Sigmoid colon (tissue), 4 donors: ENCODE data around the gene DIS3L2.
"Not testable (repeated sequence)": the region's sequence is repeated elsewhere in the genome, so short reads cannot be mapped to it uniquely, and the experiment has no call there.

Experiments
- CTCF ChIP-seq, 4 experiments: fragments of 450-650 bp in 3 of 4; fragments of 200-600 bp in 1 of 4; IDR thresholded peaks; one replicate each; pipeline ENCODE4 v1.5.1; 2016 to 2019; ENCODE audit warnings: antibody characterized with exemption in 4 of 4, mild to moderate bottlenecking in 3 of 4, moderate library complexity in 2 of 4
- EP300 ChIP-seq, 4 donors: sonication (generic); formaldehyde crosslinking; IDR thresholded peaks; one replicate each; pipeline ENCODE4 v1.6.1; 2017; ENCODE audit warnings: antibody characterized with exemption in 4 of 4
- POLR2A ChIP-seq, 2 donors: fragments of 450-650 bp; IDR thresholded peaks; one replicate each; pipeline ENCODE4 v1.6.1; 2016; ENCODE audit warnings: antibody characterized with exemption in 2 of 2, mild to moderate bottlenecking in 2 of 2, moderate library complexity in 2 of 2
- POLR2AphosphoS5 ChIP-seq, 4 donors: sonication (generic); formaldehyde crosslinking; IDR thresholded peaks; one replicate each; pipeline ENCODE4 v1.6.1; 2017; ENCODE audit warnings: antibody characterized with exemption in 4 of 4

GRCh38 chr2:232370007-232370406 is 408.5 kb downstream of the DIS3L2 start:
- TF ChIP-seq POLR2A, EP300, CTCF, POLR2AphosphoS5 (IDR thresholded peaks at IDR 0.05): not testable (repeated sequence)
